ENCODE measurements around the gene EXD3. TPM values are rescaled to one million over a fixed set of nuclear protein-coding genes. Genes with fewer than 3 reads are reported as not detected.
"Not testable (repeated sequence)": the region's sequence is repeated elsewhere in the genome, so short reads cannot be mapped to it uniquely, and the experiment has no call there.

EXD3 gene
- polyA plus RNA-seq, 1 experiment: 4.0 TPM

GRCh38 chr9:137264067-137264466, 158.9 kb downstream of the EXD3 start:
- H3K27me3 ChIP-seq (ENCODE audit: control insufficient read depth, insufficient read depth, low read length): no peaks in the 10 kb centered on the region
- POLR2A ChIA-PET: no interaction called here
- TF ChIP-seq CTCF (IDR thresholded peaks at IDR 0.05; ENCODE audit: low read depth, low read length): no peak
- H3K9me3 ChIP-seq (ENCODE audit: control insufficient read depth, insufficient read depth, low read length): no peaks in the 10 kb centered on the region; the same call in 1 of the 2 replicates
- no peak overlapping the region for H3K27ac ChIP-seq (ENCODE audit: low read depth, low read length)
- no peak overlapping the region for H3K4me3 ChIP-seq (ENCODE audit: low read depth, low read length)
- DNase-seq (ENCODE audit: low read depth, low spot score): no peak
- CTCF ChIA-PET: interaction anchor here (0.6 kb wide), 1 partner anchor 41 kb away, joined by 12 read pairs; no protein-coding TSS in a partner anchor

GRCh38 chr9:137263506-137263905, 159.5 kb downstream of the EXD3 start:
- no peak for DNase-seq (ENCODE audit: low read depth, low spot score)
- no peak for TF ChIP-seq CTCF (IDR thresholded peaks at IDR 0.05; ENCODE audit: low read depth, low read length)
- no peaks in the 10 kb centered on the region for H3K27me3 ChIP-seq (ENCODE audit: control insufficient read depth, insufficient read depth, low read length)
- no peak overlapping the region for H3K4me3 ChIP-seq (ENCODE audit: low read depth, low read length)
- no peak overlapping the region for H3K27ac ChIP-seq (ENCODE audit: low read depth, low read length)
- ChIA-PET CTCF (no interaction called here), POLR2A (no interaction called here)
- H3K9me3 ChIP-seq (ENCODE audit: control insufficient read depth, insufficient read depth, low read length): no peaks in the 10 kb centered on the region; the same call in 1 of the 2 replicates

DNA sequence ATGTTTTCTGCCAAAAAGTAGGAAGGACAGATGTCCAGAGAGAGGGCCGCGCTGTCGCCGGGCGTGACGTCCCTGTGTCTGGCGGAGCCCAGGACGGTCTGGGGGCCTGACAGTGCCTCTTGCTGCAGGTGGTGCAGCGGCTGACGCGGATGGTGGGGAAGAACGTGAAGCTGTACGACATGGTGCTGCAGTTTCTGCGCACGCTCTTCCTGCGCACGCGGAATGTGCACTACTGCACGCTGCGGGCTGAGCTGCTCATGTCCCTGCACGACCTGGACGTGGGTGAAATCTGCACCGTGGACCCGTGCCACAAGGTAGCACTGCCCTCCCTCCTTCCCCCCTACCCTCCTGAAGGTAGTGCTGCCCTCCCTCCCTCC, 160.1 kb downstream of the EXD3 start:
- ChIA-PET CTCF (no interaction called here), POLR2A (no interaction called here)
- Histone ChIP-seq H3K27me3 (ENCODE audit: control insufficient read depth, insufficient read depth, low read length) (no peaks in the 10 kb centered on the region), H3K9me3 (ENCODE audit: control insufficient read depth, insufficient read depth, low read length) (no peaks in the 10 kb centered on the region; the same call in 1 of the 2 replicates), H3K27ac (ENCODE audit: low read depth, low read length) (no peak overlapping the region), H3K4me3 (ENCODE audit: low read depth, low read length) (no peak overlapping the region)
- no peak for TF ChIP-seq CTCF (IDR thresholded peaks at IDR 0.05; ENCODE audit: low read depth, low read length)
- DNase-seq (ENCODE audit: low read depth, low spot score): no peak

DNA sequence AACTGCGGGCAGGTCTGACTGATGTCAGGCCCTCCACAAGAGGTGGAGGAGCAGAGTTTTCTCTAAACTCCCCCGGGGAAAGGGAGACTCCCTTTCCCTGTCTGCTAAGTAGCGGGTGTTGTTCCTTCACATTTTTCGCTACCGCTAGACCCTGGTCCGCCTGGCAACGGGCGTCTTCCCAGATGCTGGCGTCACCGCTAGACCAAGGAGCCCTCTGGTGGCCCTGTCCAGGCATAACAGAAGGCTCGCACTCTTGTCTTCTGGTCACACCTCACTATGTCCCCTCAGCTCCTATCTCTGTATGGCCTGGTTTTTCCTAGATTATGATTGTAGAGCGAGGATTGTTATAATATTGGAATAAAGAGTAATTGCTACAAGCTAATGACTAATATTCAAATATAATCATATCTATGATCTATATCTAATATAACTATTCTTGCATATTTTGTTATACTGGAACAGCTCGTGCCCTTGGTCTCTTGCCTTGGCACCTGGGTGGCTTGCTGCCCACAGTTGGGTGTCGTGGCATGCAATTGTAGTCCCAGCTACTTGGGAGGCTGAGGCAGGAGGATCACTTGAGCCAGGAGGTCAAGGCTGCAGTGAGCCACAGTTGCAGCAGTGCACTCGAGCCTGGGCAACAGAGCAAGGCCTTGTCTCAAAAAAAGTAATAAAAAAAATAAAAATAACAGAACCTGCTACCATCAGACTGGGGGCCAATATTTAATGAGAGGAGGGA, 160.6 kb downstream of the EXD3 start:
- not testable (repeated sequence) for H3K27ac ChIP-seq (ENCODE audit: low read depth, low read length); H3K9me3 ChIP-seq (ENCODE audit: control insufficient read depth, insufficient read depth, low read length); DNase-seq (ENCODE audit: low read depth, low spot score); H3K4me3 ChIP-seq (ENCODE audit: low read depth, low read length); H3K27me3 ChIP-seq (ENCODE audit: control insufficient read depth, insufficient read depth, low read length)
- CTCF ChIA-PET: interaction anchor here (1.0 kb wide), 1 partner anchor 26 kb away, joined by 3 read pairs; no protein-coding TSS in a partner anchor
- peak; percentile 42; the same call in 1 of the 2 replicates for TF ChIP-seq CTCF (IDR thresholded peaks at IDR 0.05; ENCODE audit: low read depth, low read length)
- POLR2A ChIA-PET: interaction anchor here (2.4 kb wide), 1 partner anchor 22 kb away, joined by 14 read pairs; the partner anchor contains the start of gene TUBB4B

Other genes with a start within 250 kb of the EXD3 start
- 12.1 and 14.6 TPM in 2 replicates for gene ANAPC2, start 234.6 kb downstream of the EXD3 start, polyA plus RNA-seq (2011; rRNA removed)
- gene SSNA1, start 234.5 kb downstream of the EXD3 start, polyA plus RNA-seq (2011; rRNA removed): 35.0 and 46.9 TPM in 2 replicates
- 2.8 and 3.8 TPM in 2 replicates for gene TPRN, start 222.4 kb downstream of the EXD3 start, polyA plus RNA-seq (2011; rRNA removed)
- 44.2 and 50.2 TPM in 2 replicates for gene TMEM203, start 217.5 kb downstream of the EXD3 start, polyA plus RNA-seq (2011; rRNA removed)
- 2.8 and 3.8 TPM in 2 replicates for gene NDOR1, start 217.5 kb downstream of the EXD3 start, polyA plus RNA-seq (2011; rRNA removed)
- 0.17 and 0.45 TPM in 2 replicates for gene RNF208, start 200.9 kb downstream of the EXD3 start, polyA plus RNA-seq (2011; rRNA removed)
- gene CYSRT1, start 198.0 kb downstream of the EXD3 start, polyA plus RNA-seq (2011; rRNA removed): 0.27 and 0.56 TPM in 2 replicates
- gene RNF224, start 195.7 kb downstream of the EXD3 start, polyA plus RNA-seq (2011; rRNA removed): not detected in 2 replicates
- not detected in 2 replicates for gene SLC34A3, start 192.3 kb downstream of the EXD3 start, polyA plus RNA-seq (2011; rRNA removed)
- 223 and 262 TPM in 2 replicates for gene TUBB4B, start 181.9 kb downstream of the EXD3 start, polyA plus RNA-seq (2011; rRNA removed)
- gene STPG3, start 171.9 kb downstream of the EXD3 start, polyA plus RNA-seq (2011; rRNA removed): not detected in 2 replicates
- gene NELFB, start 167.8 kb downstream of the EXD3 start, polyA plus RNA-seq (2011; rRNA removed): 27.1 and 38.7 TPM in 2 replicates
- gene TOR4A, start 145.4 kb downstream of the EXD3 start, polyA plus RNA-seq (2011; rRNA removed): 14.1 and 18.7 TPM in 2 replicates
- 0.17 and 0.22 TPM in 2 replicates for gene NRARP, start 120.9 kb downstream of the EXD3 start, polyA plus RNA-seq (2011; rRNA removed)
- 0.06 and 0.09 TPM in 2 replicates for gene NOXA1, start 231 bp upstream of the EXD3 start, polyA plus RNA-seq (2011; rRNA removed)
- not detected in 2 replicates for gene ENTPD8, start 18.2 kb upstream of the EXD3 start, polyA plus RNA-seq (2011; rRNA removed)
- 20.7 and 27.6 TPM in 2 replicates for gene NSMF, start 36.2 kb upstream of the EXD3 start, polyA plus RNA-seq (2011; rRNA removed)
- 0.26 and 0.42 TPM in 2 replicates for gene PNPLA7, start 127.2 kb upstream of the EXD3 start, polyA plus RNA-seq (2011; rRNA removed)
- 12.3 and 15.6 TPM in 2 replicates for gene MRPL41, start 128.7 kb upstream of the EXD3 start, polyA plus RNA-seq (2011; rRNA removed)
- 19.5 and 21.9 TPM in 2 replicates for gene DPH7, start 155.8 kb upstream of the EXD3 start, polyA plus RNA-seq (2011; rRNA removed)
- 11.4 and 11.6 TPM in 2 replicates for gene ZMYND19, start 167.3 kb upstream of the EXD3 start, polyA plus RNA-seq (2011; rRNA removed)
- gene ARRDC1, start 182.5 kb upstream of the EXD3 start, polyA plus RNA-seq (2011; rRNA removed): 12.1 and 14.5 TPM in 2 replicates
- 26.1 and 29.0 TPM in 2 replicates for gene EHMT1, start 195.8 kb upstream of the EXD3 start, polyA plus RNA-seq (2011; rRNA removed)